HG02884 (cell line): ENCODE results near the gene CFAP68.
"Not testable (repeated sequence)": the region's sequence is repeated elsewhere in the genome, so short reads cannot be mapped to it uniquely, and the experiment has no call there.

ENCODE experiments used
- ATAC-seq: cut with Tn5 transposase; IDR thresholded peaks from one replicate; pipeline ENCODE4 v1.9.1; 2021; ENCODE audit warnings: mild to moderate bottlenecking, moderate library complexity; ENCODE audit not compliant: unreplicated experiment

Gene CFAP68

DNA sequence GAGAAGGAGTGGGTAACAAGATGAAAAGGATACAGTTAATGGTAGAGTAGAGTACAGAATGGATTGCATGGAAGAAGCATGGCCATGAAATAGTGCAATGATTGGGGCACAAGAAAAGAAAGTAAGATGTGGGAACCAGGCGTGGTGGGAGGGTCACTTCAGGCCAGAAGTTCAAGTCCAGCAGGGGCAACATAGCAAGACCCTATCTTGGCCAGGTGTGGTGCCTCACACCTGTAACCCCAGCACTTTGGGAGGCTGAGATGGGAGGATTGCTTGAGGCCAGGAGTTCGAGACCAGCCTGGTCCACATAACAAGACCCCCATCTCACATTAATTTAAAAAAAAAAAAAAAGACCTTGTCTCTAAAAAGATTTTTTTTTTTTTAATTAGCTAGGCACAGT, 38.0 kb downstream of the CFAP68 start:
- no peak for ATAC-seq

DNA sequence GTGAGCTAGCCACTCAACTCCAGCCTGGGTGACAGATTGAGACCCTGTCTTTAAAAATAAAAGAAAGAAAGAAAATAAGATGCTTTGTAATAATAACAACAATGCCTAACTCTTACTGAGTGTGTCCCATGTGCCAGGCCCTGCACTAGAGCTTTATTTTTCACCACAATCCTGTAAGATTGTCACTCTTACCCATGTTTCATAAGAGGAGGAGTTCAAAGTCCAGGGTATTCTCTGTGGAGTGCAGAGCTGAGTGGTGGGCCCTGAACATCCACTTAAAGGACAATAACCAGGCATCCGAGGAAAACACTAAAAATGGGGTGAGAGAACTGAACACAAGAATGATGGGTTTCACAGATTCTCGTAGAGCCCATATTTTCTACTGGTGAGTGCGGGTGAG, 38.4 kb downstream of the CFAP68 start:
- no peak for ATAC-seq

DNA sequence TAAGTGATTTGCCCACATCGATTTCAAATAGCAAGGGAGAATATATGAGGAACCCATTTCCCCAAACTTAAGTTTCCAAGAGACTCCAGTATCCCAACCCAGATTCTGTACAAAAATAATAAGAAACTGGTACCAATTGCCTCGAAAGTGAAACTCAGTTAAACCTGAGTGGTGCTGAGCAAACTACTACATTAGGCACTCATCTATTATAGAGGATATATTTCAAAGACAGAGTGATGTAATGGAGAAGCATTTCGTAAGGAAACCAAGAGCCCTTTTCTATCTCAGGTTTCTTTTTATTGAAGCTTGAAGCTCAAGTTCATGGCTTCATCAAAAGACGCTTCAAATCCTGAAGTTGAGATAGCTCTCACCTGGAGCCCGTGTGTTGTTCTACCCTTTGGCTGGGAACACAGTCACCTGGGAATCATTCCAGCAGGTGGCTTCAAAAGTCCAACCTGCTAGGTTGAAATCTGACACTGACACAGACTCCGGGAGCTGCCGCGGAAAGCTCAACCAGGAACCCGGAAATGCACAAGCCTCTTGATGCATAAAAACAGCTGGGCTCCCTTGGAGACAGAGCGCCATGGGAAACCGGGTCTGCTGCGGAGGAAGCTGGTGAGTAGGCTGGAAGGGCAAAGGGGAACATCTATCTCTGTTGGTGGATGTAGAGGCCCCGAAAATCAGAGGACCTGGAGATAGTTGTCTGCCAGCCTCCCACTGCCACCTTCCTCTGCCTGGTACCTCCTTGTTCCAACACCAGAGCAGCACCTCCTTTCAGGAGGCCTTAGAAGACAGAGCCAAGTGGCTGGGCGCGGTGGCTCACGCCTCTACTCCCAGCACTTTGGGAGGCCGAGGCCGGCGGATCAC, 39.3 kb downstream of the CFAP68 start, which contains the start of gene C11orf52:
TSS of gene C11orf52 (plus strand) at position 524 of the 867 bp plus-strand sequence. CDS start at position 584, 60 bp downstream.
- no peak for ATAC-seq

DNA sequence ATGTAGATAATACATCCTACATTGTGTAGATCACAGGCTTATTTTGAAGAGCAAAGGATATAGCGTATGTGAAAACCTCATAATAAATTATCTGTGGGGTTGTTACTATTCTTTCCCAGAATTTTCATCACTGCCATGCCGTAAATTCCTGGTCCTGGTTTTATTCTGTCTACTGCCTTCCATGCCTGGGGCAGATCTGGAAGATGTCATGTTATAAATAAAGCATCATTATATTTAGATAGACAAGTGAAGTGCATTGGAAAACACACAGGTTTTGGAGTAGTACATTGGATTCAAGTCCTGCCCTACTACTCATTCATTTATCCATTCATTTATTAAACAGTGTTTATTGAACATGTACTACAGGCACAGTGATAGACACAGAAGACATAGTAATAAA, 41.6 kb downstream of the CFAP68 start:
- ATAC-seq, result no peak

DNA sequence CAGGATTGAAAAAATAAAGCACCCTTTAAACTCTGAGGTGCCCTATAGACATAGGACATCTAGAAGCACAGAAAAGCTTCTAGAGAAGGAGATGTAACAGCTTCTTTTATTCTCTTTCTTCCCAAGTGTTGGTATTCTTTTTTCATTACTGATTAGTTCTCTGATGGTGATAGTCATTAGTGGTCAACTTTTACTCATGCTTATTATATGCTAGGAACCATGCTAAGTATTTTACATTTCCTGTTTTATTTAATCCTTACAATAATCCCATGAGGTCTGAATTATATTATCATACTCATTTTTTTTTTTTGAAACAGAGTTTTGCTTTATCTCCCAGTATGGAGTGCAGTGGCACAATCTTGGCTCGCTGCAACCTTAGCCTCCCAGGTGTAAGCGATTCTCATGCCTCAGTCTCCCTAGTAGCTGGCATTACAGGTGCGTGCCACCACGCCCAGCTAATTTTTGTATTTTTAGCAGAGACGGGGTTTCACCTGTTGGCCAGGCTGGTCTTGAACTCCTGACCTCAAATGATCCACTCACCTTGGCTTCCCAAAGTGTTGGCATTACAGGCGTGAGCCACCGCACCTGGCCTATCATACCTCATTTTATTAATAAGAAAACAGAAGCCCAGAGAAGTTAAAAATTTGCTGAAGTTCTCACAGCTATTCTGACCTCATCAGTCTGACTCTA, 42.3 kb downstream of the CFAP68 start:
- no peak for ATAC-seq

DNA sequence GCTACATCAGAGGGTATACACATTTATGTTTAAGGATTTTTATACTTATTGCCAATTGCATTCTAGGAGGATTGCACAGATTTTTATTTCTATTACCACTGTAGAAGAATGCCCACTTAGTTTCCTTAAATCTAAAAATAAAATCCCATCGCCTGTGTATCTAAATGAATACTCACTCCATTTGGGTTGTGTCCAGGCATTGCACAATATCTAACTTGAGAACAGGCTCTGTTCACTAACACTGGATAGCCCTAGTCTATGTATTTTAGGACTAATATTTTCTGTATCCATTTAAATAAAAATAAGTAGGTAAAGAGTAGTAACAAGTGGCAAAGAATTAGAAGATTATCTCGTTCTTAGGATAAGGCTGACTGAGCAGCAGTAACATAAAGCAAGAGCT, 43.5 kb downstream of the CFAP68 start:
- ATAC-seq, result no peak

DNA sequence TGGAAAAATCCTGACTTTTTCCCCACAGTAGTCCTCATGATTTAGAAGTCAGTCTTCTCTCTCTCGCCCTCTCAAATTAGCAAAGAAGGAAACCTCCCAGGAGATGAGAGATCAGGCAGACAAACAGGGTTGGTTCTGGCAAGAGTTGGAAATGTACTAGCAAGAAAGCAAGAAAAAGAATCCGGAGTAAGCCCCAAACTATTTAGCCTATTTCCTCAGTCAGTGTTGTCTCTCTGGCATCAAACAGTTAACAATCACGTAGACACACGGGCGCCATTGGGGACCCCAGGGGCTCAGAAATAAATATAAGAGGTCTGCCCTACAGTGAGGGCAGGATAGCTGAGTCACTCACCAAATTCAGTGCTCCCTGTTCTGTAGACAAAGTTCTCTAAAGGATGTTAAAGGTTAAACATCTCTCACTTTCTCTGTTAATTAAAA, 44.0 kb downstream of the CFAP68 start:
- no peak for ATAC-seq

DNA sequence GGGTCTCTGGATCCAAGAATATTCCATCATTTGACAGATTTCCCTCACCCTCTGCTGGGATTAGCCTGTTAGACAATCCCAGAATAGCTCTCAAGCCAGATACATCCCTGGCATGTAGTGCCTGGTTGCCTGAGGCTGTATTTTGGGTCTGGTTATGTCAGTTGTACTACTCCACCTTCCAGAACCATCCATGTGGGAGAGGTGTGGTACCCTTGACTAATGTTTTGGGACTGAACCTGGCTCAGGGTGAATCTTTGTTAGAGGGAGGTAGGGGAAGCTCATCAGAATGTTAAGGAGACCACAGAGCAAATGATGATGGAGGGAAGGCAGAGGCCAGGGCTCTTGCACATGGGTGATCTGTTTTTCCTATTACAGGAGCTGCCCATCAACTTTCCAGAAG, 44.6 kb downstream of the CFAP68 start:
- ATAC-seq, result no peak

DNA sequence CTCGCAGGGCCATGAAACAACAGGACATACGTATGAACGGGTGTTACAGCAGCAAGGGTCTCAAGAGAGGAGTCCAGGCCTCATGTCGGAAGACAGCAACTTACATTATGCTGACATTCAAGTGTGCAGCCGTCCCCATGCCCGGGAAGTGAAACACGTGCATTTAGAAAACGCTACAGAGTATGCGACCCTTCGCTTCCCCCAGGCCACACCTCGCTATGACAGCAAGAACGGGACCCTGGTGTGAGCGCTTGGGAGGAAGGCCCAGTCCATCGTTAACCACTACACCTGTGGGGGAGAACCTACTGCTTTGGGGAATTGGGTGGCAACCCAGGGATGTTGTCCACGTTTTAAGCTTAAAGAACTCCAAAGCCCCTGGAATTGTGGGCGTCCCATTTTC, 46.6 kb downstream of the CFAP68 start:
- no peak for ATAC-seq

DNA sequence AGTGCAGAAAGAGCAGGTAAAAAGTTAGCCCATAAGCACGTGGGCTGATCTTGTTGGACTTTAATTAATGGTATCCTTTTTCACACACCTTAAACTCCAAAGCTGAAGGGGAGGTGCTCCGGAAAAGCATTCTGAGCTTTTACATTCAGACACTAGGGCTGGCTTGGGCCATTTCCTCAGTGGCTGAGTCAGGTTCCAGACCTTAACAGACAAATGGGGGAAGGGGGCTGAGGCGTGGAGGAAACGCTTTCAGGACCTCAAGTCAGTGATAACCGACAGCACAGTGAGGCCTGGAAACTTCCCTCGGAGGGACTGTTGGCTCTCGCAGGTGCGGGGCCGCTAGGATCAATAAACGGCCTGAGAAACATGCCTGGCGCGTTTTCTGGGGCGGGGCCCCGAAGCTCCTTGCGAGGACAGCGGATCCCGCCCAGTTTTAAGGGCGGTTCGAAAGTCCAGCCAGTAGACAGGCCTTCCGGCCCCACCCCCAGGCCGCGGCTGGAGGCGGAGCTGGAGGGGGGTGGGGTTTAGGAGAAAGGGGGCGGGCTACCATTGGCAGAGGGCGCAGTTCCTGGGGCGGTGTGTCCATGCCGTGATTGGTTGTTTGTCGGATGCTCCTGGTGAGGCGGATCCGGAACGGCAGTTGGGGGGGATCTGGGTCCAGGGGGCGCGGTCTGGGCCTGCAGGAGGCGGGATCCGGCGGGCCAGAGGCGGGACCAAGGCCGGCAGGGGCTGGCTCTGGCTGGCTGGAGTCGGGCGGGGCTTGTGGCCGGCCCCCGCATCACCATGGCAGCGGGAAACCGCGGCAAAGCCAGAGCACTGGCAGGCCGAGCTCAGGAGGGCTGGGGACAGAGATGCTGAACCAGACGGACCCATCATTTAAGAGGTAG, 47.4 kb downstream of the CFAP68 start:
- ATAC-seq, result peak; percentile 90

DNA sequence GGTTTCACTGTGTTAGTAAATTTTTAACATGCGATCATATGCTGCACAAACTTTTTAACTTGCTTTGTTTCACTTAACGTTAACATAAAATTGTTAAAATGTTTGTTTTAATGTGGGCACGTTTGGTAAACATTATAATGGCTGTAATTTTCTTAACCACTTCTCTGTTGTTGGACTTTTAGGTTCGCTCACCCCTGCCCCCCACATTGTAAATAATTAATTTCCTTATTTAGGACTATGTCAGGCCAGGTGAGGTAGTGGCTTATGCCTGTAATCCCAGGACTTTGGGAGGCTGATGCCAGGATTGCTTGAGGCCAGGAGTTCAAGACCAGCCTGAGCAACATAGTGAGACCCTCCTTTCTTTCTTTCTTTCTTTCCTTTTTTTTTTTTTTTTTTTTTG, 51.1 kb downstream of the CFAP68 start:
- no peak for ATAC-seq

DNA sequence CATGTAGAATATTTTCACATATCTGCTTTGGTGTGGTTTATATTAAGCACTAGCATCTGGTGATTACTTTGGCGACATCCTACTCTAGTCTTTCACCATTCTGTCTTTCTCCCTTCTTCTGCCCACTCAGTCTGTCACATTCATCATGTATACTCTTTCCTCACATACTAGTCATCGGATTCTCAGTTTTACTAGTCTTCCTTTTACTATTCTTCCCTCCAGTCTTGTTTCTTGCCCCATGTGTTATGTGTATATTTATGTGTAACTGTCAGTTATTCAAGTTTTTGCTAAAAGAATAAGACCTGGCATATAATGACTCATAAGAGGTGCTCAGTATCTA, 53.2 kb downstream of the CFAP68 start:
- no peak for ATAC-seq

DNA sequence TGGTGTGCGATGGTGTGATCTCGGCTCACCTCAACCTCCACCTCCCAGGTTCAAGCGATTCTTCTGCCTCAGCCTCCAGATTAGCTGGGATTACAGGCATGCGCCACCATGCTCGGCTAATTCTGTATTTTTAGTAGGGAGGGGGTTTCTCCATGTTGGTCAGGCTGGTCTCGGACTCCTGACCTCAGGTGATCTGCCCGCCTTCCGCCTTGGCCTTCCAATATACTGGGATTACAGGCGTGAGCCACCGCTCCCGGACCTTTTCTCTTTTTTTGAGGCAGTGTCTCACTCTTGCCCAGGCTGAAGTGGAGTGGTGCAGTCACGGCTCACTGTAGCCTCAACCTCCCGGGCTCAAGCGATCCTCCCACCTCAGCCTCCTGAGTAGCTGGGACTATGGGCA, 53.8 kb downstream of the CFAP68 start:
- not testable (repeated sequence) for ATAC-seq

DNA sequence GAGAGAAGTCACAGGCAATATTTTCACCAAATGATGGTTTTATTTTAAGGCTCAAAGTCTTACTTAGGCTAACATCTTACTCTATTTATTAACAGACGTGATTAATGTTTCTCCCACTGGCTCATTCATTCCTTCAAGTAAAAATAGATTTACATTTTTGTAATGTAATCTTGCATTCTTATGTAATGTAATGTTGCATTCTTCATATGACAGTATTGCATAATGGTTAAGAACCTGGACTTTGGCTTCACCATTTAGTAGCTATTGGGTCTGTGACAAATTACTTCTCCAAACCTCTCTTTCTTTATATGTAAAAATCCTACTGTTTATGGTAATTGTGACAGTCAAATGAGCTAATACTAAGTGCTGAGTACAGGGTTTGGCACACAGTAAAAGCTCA, 54.5 kb downstream of the CFAP68 start:
- ATAC-seq, result no peak

DNA sequence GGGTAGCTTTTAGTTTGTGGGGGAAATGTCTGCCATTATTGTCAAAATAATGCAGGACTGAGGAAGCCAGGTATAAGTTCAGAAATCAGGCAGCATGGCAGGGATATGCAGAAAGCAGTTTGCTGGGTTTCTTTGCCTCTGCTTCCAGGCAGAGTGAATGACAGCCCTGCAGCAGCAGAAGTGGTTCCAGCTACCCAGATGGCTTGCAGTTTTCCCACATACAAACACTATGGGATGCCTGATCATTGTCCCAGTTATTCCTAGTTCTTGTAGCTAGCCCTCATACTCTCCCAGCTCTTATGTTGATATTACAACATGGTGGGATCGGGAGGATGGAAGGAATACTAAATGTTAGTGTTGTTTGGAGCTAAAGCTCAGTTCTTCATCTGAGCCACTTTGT, 55.0 kb downstream of the CFAP68 start:
- no peak for ATAC-seq
